Activated CD4-positive, alpha-beta T cell treated with anti-CD3 and anti-CD28 coated beads, Interleukin-2, Interleukin-6, amounts not matched to agents 100 ng/mL and 50 ng/mL, durations not matched to agents 16 hours and 8 hours (primary cell): ENCODE measurements around the gene ORAI3.

Experiments
- DNase-seq: peaks from one replicate; pipeline ENCODE4 v3.0.0-alpha.2; 2020

Gene ORAI3

GRCh38 chr16:30995927-30996323 lies 47.1 kb downstream of the ORAI3 start:
- no peak for DNase-seq

- DNase-seq = no peak
Observed at GRCh38 chr16:30996324-30996984, 47.6 kb downstream of the ORAI3 start.

GRCh38 chr16:30996985-30997724 lies 48.3 kb downstream of the ORAI3 start:
- DNase-seq = peak; percentile 91

DNA sequence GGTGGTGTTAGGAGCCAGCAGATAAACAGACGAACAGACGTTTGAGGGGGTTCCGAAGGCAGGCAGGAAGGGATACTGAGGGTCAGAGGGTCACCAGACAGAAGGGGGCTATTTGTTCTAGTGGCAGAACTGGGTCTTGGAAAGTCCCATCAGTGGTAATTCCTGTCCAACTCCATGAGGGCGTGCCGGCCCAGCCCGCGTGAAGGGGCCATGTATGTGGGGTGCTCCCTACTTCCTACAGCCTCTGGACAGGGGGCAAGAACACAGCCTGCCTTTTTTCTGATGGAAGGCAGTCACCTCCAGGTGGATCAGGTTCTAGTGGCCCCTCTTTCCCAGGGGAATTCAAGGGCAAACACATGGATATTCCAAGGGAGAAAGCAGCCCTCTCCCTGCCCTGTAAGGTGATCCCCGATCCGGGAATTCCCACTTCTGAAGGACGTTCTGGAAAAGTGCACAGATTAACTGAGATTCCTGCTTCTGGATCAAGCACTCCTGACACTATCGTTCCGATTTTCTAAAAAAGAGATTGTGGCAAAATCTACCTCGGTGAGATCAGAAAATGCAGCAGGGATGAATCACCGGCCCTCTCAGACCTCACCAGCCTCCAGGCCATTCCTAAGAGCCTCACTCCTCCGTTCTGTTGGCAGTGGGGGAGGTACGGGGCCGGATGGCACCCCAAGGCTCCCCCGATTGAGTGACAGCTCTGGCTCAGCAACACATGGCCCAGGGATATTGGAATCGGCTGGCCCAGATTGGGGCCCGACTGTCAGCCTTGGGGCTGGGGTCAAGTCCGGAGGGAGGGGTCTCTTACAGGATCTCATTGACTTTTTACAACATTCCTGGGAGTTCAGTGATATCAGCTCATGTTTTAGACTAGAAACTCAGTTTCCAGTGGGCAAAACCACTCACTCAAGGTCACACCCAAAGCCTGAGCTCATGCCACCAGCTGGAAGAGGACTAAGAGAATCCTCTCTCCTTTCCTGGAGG lies 49.1 kb downstream of the ORAI3 start:
- DNase-seq = no peak

GRCh38 chr16:30998852-30999761 lies 50.2 kb downstream of the ORAI3 start:
- no peak for DNase-seq

- DNase-seq = no peak
Observed at GRCh38 chr16:31000671-31001382, 52.0 kb downstream of the ORAI3 start.

DNA sequence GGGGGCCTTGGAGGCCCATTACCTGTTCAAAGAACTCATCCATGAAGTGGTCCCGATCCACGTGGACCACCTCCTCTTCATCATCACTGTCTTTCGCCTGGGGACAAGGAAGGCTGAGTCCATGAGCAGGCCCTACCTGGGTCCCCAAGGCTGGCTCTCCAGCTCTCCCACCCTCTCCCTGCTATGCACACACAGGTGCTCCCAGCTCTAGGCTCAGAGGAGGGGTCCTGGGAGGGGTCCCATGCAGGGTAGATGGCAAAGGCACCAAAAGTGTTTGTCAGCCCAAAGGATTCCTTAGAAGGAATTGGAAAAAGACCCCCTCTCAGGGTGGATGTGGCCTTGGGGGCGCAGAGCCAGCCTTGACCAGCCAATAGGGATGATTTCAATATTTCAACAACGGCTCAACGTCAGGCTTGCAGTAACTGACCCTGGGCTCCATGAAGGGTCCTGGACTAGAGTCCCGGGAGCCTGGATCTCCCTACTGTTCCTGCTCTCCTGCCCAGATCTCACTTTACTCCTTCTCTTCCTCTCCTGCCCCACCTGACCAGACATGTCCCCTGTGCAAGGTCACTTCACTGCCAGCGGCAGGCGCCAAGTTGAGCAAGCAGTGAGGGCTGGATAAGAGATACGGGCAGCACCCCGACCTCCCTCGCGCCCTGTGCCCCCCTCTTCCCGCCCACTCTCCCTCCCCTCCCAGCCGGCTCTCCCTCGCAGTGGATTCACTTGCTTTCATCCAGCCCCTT lies 52.8 kb downstream of the ORAI3 start:
- DNase-seq = no peak

- DNase-seq = no peak
Observed at GRCh38 chr16:31002250-31002700, 53.4 kb downstream of the ORAI3 start.

GRCh38 chr16:31002862-31003341 lies 54.0 kb downstream of the ORAI3 start:
- no peak for DNase-seq

DNA sequence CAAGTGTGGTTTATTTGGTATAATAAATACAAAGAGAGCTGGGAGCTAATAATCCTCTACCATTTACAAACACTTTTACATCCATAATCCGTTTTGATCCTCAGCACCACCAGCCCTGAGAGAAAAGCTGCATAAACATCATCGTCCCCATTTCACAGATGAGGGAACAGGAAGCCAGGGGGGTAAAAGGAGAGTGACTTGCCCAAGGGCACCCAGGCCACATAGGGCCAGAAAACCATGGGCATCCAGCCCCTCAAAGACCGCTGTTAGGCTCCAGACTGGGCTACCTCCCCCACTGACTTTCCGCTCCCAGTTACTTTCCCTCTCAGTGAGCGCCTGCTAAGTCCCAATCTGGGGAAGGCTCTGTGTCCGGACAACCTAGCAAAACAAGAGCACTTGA lies 54.9 kb downstream of the ORAI3 start:
- no peak for DNase-seq
